T1000 (cell line): ENCODE results near the gene NDC1.
"Not testable (repeated sequence)": the region's sequence is repeated elsewhere in the genome, so short reads cannot be mapped to it uniquely, and the experiment has no call there.

ENCODE experiments used
- DNase-seq: peaks from one replicate; lab custom pipeline; 2025; ENCODE audit warnings: mixed read lengths; lab: John Stamatoyannopoulos, UW

The NDC1 gene

DNA sequence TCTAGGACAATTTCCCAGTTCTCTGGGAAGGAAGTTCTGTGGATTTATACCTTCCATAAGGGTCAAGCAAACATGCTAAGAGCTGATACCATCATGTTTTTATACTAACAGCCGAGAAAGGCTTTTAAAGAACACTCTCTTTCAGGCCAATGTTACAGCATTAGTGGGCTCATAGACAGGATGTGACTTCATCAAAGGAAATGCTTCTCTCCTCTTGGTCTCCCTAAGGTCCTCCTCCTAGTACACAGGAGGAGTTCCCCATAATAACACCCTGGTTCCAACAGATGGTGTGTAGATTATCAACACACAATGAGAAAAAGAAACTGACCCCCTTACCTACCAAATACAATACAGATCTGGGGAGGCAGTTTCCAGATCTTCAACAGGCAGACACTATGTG, 72.4 kb downstream of the NDC1 start:
- DNase-seq, result no peak

DNA sequence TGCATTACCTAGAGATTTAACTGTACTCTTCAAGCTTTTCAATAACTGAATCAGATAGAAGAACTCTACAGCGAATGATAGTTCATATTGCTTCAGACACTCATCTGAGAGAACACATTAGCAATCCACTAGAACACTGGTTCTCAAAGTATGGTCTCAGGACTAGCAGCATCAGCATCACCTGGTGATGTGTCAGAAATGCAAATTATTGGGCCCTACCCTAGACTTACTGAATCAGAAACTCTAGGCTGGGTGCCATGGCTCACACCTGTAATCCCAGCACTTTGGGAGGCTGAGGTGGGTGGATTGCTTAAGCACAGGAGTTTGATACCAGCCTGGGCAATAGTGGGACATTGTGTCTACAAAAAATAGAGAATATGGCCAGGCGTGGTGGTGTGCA, 74.2 kb downstream of the NDC1 start:
- DNase-seq, result no peak

DNA sequence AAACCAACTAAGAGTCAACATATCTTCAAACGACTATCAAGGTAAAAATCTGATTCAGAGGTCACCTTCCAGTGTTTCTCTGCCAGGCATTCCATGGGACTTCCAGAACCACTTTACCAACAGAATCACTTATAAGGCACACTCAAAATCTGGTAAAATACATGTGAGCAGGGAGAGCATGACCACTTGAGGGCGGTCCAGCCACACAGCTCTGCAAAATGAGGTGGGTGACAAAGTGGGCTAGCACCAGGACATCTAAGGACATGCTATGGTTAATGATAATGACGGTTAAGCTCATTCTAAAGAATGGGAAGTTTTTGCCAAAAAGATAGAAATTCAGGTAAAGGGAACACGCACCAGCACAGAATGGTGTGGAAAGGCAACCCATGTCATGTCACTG, 74.6 kb downstream of the NDC1 start:
- DNase-seq, result no peak

DNA sequence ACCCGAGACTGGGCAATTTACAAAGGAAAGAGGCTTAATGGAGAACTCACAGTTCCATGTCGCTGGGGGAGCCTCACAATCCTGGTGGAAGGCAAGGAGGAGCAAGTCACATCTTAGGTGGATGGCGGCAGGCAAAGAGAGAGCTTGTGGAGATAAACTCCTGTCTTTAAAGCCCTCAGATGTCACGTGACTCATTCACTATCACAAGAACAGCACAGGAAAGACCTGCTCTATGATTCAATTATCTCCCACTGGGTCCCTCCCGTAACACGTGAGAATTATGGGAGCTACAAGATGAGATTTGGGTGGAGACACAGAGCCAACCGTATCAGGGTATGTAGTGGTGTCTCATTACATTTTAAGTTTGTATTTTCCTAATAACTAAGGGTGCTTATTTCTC, 77.6 kb downstream of the NDC1 start:
- not testable (repeated sequence) for DNase-seq

DNA sequence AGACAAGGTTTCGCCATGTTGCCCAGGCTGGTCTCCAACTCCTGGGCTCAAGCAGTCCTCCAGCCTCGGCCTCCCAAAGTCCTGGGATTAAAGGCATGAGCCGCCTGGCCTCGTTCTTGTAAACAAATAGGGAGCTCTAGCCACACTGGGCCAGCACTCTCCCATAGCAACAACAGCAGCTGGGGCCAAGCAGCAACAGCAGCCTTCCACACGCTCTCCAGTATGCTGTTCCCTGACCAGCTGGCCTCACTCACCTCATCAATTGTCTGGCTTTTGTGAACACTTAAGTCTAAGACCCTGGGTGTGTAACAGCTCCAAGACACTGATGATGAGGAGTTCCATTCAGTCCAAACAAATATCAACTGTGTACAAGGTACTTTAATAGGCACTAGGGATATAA, 82.2 kb downstream of the NDC1 start:
- DNase-seq, result no peak

DNA sequence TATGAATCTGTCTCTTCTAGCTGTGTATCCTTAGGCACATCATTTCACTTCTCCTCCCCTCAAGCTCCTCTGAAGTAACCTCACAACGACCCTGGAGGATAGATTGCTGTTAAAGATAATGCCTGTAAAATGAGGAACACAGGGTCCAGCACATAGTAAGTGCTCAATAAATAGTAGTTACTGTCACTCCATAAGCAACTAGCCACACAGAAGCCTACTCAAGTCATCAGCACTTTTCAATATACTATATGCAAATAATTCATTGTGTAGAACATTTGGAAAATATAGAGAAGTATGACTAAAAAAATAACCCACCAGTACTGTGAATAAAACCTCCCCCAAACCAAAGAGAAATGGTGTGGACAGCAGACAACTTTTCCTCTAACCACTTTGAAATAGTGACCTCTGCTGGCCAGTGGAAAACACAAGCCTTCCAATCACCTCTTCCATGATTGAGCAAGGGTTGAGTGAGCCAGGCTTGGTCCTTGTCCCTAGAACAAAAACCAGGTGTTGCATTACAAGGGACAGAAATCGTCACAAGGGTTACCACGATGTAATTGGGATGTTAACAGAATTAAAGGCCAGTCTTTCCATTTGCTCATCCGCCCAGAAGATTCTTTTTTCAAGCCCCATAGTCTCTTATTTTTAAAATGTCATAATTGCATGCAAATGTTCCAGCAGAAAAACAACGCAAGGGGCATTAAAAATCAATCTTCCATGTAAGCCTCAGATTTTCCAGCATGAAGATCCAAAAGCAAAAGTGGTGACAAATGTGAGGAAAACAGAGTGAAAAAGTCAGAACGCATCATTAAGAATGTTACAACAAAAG, 83.4 kb downstream of the NDC1 start:
- no peak for DNase-seq

DNA sequence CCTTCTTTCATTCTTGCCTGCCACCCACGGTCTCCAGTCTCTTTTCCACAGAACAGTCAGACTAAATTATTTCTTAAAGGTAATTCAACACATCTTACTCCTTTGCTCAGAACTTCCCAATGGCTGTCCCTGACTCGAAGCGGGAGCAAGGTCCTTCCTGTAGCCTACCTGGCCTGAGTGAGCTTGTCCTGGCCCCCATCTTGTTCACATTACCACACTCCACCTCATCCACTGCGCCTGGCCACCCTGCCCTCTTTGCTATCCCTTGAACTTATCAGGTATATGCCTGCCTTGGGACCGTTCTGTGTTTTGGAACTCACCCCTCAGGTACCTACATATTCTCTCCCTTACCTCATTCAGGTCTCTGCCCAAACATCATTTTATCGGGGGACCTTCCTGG, 85.8 kb downstream of the NDC1 start:
- no peak for DNase-seq

DNA sequence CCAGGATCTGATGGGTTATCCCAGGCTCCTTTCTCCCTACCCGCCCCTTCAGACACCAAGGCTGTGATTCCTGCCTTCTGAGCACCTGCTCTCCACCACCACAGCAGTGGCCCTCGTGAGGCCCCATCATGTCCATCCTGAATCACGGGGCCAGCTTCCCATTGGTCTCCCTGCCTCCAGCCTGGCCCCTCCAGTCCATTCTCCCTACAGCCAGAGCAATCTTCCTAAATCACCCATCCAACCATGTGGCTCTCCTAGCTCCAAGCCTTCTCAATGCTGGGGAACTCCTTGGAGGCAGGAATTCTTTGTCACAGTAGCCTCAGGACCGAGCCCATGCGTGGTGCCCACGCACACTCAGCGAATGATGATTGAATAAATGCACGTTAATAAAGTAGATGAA, 90.3 kb downstream of the NDC1 start:
- DNase-seq, result no peak

DNA sequence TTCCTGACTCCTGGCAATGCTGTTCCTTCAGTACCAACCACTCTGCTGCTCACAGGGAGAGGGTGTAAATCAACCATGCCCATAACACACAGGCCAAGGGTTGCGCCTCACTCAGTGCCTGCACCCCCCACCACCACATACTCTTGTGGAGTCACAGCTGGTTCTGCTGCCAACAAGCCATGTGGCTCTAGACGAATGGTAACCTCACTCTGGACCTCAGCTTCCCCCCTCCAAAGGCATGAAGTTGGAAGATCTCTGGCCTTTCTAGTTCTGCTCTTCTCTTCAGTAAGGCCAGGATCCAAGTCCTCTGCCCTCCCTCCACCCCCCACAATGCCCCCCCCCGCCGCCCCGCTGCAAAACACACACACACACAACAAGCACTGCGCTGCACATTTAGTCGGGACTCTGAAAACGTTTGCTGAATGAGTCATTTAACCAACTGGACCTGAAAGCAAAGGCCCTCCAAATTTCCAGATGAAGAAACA, 97.4 kb downstream of the NDC1 start:
- DNase-seq, result peak; percentile 45

DNA sequence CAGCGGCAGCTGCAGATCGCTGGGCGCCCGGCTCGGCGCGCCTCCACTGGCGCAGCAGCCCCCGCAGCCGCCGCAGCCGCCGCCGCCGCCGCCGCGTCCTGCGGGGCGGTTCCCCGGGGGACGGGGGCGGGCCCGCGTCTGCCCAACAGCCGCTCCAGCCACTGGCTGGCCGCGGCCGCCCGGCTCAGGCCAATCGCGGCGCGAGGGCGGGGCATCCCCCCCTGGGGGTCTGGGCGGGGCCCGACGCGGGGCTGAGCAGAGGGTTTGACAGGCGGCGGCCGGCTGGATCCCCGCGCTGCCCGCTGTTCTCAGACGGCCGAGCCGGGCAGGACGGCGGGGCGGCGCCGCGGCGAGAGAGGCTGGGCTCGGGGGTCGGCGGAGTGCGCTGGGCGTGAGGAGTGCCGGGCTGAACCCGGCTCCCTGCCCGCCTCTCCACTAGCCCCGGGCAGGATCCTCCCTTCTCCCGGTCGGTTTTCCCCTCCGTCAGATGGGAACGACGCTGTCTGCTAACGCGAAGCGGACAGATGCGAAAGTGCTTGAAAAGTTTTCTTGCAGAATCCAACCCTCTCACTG, 98.9 kb downstream of the NDC1 start, which contains the start of gene GLIS1:
GLIS1 (minus strand) TSS at position 56 of the 573 bp plus-strand sequence. CDS start 1,100 bp downstream, outside the sequence.
- DNase-seq, result peak; percentile 91

DNA sequence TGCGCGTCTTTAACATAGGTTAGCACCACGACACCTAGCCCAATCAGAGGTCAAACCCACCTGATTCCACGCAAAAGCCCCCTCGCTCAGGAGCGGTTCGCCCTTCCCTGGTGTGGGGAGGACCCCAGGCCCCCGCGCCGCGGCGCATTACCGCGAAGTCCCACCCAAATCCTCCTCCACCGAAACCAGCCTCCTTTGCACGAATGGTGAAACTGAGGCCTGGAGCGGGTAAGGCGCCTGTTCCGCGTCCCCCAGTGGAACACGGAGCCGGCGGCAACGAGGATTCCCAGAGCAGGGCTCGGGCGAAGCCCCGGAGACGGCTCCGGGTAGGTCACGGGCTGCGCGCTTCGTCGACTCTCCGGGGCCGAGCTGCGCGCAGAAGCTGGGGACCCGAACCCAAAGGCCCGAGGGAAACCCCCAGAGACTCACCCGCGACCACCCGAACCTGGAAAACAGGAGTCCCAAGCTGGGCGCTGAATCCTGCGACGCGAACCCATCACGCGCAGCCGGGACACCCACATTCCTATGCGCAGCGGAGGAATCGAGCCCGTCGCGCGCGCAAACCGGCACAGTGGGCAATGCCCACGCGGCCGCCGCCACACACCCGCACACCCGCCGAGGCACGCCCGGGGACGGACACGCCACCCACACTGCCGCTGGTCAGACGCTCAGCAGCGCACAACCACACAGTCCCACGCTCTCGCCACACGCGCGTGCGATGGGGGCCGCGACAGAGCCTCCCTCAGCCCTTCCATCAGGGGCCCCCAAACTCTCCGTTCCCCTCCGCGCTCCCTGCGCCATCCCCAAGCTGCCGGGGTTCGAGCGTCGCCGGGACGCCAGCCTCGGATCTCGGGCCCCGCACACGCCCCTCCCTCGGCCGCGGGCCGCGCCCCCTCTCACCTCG, 99.6 kb downstream of the NDC1 start:
- DNase-seq, result no peak

DNA sequence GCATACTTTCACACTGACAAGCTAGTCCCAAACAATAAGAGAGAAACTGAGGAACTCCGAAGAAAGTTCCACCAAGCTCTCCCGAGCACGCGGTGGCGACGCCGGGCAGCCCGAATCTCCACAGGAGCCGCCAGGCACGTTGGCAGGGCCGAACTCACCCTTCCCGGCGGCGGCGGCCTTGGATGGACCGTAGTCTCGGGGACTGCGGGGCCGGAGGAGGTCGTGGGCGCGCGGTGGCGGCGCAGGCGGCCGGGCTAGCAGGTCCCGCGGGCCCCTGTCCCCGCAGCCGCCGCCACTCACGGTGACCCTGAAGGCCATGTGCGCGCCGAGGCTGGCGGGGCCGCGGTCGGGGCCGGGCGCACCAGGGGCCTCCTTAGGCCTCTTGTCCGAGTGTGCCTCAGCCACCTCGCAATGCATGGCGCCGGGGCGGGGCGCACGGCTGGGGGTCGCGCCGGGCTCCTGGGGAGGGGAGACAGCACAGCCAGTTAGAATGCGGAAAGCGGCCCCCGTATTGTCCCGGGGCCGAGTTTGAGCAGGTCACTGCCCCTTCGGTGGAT, 100.4 kb downstream of the NDC1 start:
- DNase-seq, result no peak

DNA sequence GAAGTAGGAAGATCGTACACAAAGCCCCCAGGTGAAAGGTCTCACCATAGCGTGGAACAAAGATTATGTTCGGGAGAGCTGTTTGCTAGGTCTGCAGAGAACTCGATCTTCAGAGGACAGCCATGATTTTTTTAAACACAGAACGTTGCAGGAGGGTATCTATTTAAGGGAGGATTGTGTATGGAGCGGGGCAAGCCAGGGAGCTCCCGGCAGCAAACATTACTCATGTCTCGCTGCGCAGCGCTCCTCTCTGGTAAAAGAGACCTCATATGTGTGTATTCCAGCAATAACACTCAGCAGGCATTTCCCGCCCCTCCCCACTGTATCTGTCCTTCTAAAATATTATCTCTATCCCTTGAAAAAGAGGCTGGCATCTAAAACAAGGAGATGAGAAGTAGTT, 101.8 kb downstream of the NDC1 start:
- DNase-seq, result no peak

DNA sequence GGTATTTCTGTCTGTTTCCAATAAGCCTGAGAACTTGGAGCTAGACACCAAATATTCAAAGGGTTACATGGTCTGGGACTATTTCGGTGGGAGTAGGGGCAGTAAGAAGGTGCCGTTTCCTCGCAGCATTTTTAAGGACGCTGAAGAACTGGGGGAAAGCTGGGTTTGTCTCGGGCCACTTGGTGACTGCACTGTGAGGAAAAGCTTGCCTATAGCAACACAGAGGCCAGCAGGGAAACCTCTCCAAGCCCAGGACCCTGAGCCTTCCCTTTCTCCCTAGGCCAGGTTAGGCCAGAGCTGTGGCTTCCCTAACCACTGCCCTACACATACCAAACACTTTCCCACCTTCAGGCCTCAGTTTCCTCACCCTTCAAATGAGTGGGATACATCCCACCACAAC, 102.4 kb downstream of the NDC1 start:
- DNase-seq, result no peak

DNA sequence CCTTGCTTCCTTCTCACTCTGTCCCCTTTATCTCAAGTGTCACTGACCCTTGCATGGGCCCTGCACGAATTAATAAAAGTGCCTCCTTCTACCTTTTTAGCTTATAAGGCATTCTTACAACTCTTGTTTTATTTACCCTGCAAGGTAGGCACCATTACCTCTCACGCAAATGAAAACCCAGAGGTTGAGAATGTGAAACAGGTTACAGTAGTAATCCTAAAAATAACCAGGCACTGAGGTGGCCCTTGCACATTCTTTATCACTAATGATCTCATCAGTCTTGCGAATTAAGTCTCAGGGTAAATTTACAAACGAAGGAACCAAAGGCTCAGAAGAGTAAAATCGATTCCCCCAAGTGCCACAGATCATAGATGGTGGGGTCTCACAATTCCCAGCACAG, 102.8 kb downstream of the NDC1 start:
- DNase-seq, result no peak

DNA sequence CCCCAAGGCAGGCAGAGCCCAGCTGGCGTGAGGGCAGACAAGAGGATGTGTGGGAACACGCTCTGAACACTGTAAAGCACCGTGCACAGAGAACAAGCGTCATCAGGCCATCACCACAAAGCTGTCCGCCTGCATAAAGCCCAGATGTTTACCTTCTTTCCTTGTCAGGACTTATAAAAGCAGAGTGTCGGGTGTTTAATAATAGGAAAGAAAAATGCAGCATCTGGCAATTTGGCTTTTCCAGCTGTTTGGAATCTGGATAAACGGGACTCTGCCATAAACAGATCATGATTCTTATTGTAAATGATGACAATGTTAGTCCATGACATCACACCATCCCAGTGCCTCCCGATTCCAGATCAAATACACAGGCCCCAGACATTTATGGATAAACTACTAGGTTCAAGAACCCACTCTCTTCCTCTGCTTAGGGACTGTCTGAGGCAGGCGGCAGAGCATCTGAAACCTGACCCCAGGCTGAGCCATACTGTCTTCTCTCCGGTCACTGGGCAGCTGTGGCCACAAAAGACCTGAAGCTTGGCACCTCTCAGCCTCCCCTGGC, 103.4 kb downstream of the NDC1 start:
- DNase-seq, result no peak

DNA sequence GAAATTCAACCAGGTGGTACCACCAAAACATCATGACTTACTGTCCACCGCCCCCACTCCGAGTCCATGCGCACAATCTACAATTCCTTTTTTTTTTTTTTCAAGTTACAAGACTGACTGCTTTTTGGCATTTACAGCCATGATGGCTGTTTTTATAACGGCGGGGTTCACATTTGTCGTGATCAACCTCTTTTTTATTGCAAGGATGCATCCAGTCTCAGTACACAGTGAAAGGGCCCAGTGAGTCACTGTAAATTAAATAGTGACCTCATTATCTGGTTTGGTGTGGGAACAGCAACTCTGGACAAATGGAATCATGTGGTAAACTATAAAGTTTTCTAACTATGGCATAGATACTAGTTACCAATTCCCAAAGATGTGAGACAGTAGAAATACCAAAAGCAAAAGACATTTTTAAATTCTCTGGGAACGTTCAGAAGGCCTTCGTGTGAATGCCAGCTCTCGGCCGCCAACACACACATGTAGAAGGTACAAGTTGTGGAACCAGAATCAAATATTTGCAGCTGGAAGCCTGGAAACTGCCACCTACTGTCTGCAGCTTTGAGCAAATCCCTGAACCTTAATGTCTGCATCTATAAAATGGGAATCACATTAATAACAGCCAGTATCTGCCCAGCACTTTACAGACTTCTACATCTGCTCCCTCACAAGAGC, 104.0 kb downstream of the NDC1 start:
- DNase-seq, result peak; percentile 57

DNA sequence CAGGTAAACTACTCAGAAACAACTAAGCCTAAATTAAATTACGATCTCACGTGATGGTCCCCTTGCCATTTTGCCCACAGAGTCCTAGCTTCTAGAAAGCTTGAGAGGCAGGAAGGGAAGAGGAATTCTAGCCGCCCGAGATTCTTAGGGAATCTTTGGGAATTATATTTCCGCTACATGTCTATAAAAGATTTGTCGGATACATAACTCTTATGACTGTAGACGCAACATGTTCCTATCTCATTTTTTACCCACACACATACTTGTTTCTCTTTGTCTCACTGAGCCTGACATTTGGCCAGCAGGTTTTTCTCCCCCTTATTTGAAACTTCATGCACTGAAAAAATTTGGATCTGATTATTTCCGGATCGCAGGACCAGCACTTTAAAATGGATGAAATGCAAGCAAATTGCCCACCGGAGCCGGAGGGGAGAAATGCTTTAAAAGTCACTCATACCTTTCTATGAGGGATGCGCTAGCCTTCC, 104.6 kb downstream of the NDC1 start:
- DNase-seq, result no peak

DNA sequence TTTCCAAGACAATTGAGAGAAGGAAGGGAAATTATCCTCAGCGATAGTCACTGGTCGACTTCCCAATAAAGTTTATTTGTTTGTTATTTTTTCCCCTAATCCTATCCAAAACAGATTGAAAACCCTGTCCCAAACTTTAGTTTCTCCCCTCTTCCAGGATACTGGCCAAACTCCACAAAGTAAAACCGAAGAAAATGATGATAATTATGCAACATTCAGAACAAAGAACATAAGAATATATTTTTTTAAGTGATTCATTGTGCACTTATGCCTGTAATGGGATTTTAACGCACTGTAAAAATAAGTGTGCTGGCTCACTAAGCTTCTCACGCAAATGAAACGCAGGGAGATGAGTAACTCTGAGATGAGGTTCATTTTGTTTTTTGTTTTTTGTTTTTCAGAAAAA, 105.2 kb downstream of the NDC1 start:
- peak; percentile 37 for DNase-seq

DNA sequence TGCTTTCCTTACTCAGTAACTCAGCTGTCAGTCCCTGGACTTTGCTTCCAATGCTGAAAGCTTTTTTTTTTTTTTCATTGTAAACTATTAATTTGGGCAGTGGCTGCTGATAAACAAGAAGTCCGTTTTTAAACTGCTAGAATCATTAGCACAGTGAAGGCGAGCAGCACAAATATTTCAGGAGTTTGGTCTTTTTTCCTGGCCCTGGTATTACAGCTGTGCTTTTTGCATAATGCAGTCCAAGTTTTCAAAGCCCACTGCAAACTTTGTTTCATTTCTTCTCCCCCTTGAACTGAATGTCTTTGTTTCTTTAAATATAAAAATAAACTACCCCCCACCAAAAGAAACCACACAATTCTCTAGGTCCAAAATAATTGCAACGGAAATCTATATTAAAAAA, 105.7 kb downstream of the NDC1 start:
- DNase-seq, result no peak

DNA sequence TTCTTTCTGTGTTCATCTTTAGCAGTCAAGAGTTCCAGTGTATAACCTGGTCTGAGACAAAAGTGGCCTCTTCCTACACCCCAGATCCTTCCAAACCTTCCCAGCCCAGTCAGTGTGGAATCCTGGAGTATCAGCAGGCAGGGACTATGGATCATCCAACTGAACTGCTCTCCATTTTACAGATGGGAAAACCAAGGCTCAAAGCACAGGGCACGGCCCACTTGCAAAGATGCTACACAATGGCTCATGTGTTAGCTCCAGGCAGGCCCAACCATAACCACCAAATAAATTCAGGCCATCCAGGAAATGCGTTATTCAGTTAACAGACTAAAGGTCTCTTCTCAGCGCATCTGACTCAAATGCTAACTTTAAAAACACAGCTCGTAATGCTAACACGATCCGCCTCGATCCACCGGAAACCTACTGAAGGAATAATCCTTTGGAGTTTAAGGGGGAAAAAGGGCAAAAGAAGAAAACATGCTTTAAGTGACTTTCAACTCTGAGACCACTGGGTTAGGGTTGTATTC, 106.3 kb downstream of the NDC1 start:
- DNase-seq, result no peak
